ENCODE results near the gene GCN1. TPM values are rescaled to one million over a fixed set of nuclear protein-coding genes. Genes with fewer than 3 reads are reported as not detected.

The GCN1 gene
- total RNA-seq = 108 and 114 TPM in 2 replicates
- long read RNA-seq, partial matches to known transcripts = 43 of 46 reads
- long read RNA-seq, other reads (novel, unspliced or antisense) = 3 of 46 reads

- TF ChIP-seq CTCF (conservative IDR thresholded peaks at IDR 0.05) = no peak
- Mint-ChIP-seq H3K36me3 (ENCODE audit: low read depth) (peaks cover 33% of the 10 kb centered on the region), H3K27me3 (ENCODE audit: low read depth) (no peaks in the 10 kb centered on the region), H3K4me1 (peaks cover 50% of the 10 kb centered on the region), H3K9me3 (no peaks in the 10 kb centered on the region), H3K27ac (ENCODE audit: unreplicated experiment) (peak within 1 kb of the TSS; percentile 97), H3K4me3 (peak within 1 kb of the TSS; percentile 94)
- DNase-seq (ENCODE audit: low read depth, low spot score) = peak; percentile 75
Observed at GRCh38 chr12:120194534-120195395, at the start of gene GCN1. GCN1 (minus strand) TSS chr12:120194715; CDS start chr12:120194697, 18 bp downstream.

GRCh38 chr12:120242971-120243699, 48.6 kb upstream of the GCN1 start:
- Mint-ChIP-seq H3K4me1 (peaks cover 27% of the 10 kb centered on the region), H3K4me3 (no peak overlapping the region)

GRCh38 chr12:120242275-120242799, 47.8 kb upstream of the GCN1 start:
- H3K4me1 Mint-ChIP-seq = peaks cover 21% of the 10 kb centered on the region
- no peak for TF ChIP-seq CTCF (conservative IDR thresholded peaks at IDR 0.05)
- no peak overlapping the region for H3K4me3 Mint-ChIP-seq
- H3K9me3 Mint-ChIP-seq = no peaks in the 10 kb centered on the region
- H3K27ac Mint-ChIP-seq (ENCODE audit: unreplicated experiment) = no peak overlapping the region
- no peaks in the 10 kb centered on the region for H3K27me3 Mint-ChIP-seq (ENCODE audit: low read depth)
- DNase-seq (ENCODE audit: low read depth, low spot score) = no peak
- no peaks in the 10 kb centered on the region for H3K36me3 Mint-ChIP-seq (ENCODE audit: low read depth)

More at GRCh38 chr12:120242971-120243699, 48.6 kb upstream of the GCN1 start:
- no peaks in the 10 kb centered on the region for H3K9me3 Mint-ChIP-seq
- H3K27ac Mint-ChIP-seq (ENCODE audit: unreplicated experiment) = no peak overlapping the region
- no peak for TF ChIP-seq CTCF (conservative IDR thresholded peaks at IDR 0.05)
- no peaks in the 10 kb centered on the region for H3K36me3 Mint-ChIP-seq (ENCODE audit: low read depth)
- H3K27me3 Mint-ChIP-seq (ENCODE audit: low read depth) = no peaks in the 10 kb centered on the region
- no peak for DNase-seq (ENCODE audit: low read depth, low spot score)

- no peak for DNase-seq (ENCODE audit: low read depth, low spot score)
- Mint-ChIP-seq H3K27ac (ENCODE audit: unreplicated experiment) (no peak overlapping the region), H3K36me3 (ENCODE audit: low read depth) (no peaks in the 10 kb centered on the region), H3K27me3 (ENCODE audit: low read depth) (no peaks in the 10 kb centered on the region), H3K4me3 (no peak overlapping the region), H3K9me3 (no peaks in the 10 kb centered on the region), H3K4me1 (peaks cover 21% of the 10 kb centered on the region)
- TF ChIP-seq CTCF (conservative IDR thresholded peaks at IDR 0.05) = no peak
Observed at GRCh38 chr12:120241561-120242274, 47.2 kb upstream of the GCN1 start.

GRCh38 chr12:120240495-120240833, 45.9 kb upstream of the GCN1 start:
- peaks cover 28% of the 10 kb centered on the region for H3K4me1 Mint-ChIP-seq
- no peak for DNase-seq (ENCODE audit: low read depth, low spot score)
- no peak overlapping the region for H3K4me3 Mint-ChIP-seq
- no peak for TF ChIP-seq CTCF (conservative IDR thresholded peaks at IDR 0.05)
- H3K27ac Mint-ChIP-seq (ENCODE audit: unreplicated experiment) = peak overlapping the region; percentile 36
- no peaks in the 10 kb centered on the region for H3K27me3 Mint-ChIP-seq (ENCODE audit: low read depth)
- no peaks in the 10 kb centered on the region for H3K9me3 Mint-ChIP-seq
- H3K36me3 Mint-ChIP-seq (ENCODE audit: low read depth) = no peaks in the 10 kb centered on the region

Measured in neural crest cell (in vitro differentiated cells).